MCF 10A (cell line): Measurements from ENCODE around the gene NKX2-8. TPM values are rescaled to one million over a fixed set of nuclear protein-coding genes. Genes with fewer than 3 reads are reported as not detected.

Source experiments
- BruUV-seq: library from RNA; stranded (reverse); fragments of 400-500 nt; replicated peaks from 2 replicates; lab custom pipeline; 2021; lab: Mats Ljungman, UMichigan
- CTCF ChIA-PET: fragments of 300-600 bp; sonication (Branson Sonifier 250); formaldehyde crosslinking; extraction: SDS; loops from one replicate; lab custom pipeline; 2021; ENCODE audit warnings: antibody characterized with exemption, inconsistent platforms; lab: Yijun Ruan, JAX
- POLR2A ChIA-PET: fragments of 300-600, 350-650 bp; sonication (Branson Sonifier 250); formaldehyde crosslinking; extraction: SDS; loops from one replicate; lab custom pipeline; 2020; ENCODE audit warnings: antibody characterized with exemption, inconsistent platforms; lab: Yijun Ruan, JAX
- DNase-seq: peaks from one replicate; pipeline ENCODE4 v3.0.0-alpha.2; 2018; ENCODE audit not compliant: unreplicated experiment
- H3K27ac Mint-ChIP-seq: one replicate; pipeline ENCODE4 v1.8.0; 2022; ENCODE audit warnings: mild to moderate bottlenecking, low read depth, mixed read lengths; ENCODE audit not compliant: unreplicated experiment
- H3K27me3 Mint-ChIP-seq: one replicate; pipeline ENCODE4 v1.8.0; 2022; ENCODE audit warnings: mixed read lengths; ENCODE audit not compliant: insufficient read depth, unreplicated experiment
- H3K36me3 Mint-ChIP-seq: one replicate; pipeline ENCODE4 v1.8.0; 2022; ENCODE audit warnings: mild to moderate bottlenecking, moderate library complexity, mixed read lengths; ENCODE audit not compliant: insufficient read depth, unreplicated experiment
- H3K4me1 Mint-ChIP-seq: one replicate; pipeline ENCODE4 v1.8.0; 2022; ENCODE audit warnings: mixed read lengths; ENCODE audit not compliant: insufficient read depth, unreplicated experiment
- H3K4me3 Mint-ChIP-seq: one replicate; pipeline ENCODE4 v1.8.0; 2022; ENCODE audit warnings: mild to moderate bottlenecking, moderate library complexity, mixed read lengths; ENCODE audit not compliant: unreplicated experiment
- H3K9me3 Mint-ChIP-seq: one replicate; pipeline ENCODE4 v1.8.0; 2022; ENCODE audit warnings: mixed read lengths; ENCODE audit not compliant: unreplicated experiment
- CTCF ChIP-seq: fragments of 200-600 bp; IDR thresholded peaks from one replicate; pipeline ENCODE4 v1.8.0; 2022; ENCODE audit warnings: antibody characterized with exemption, mild to moderate bottlenecking; ENCODE audit not compliant: unreplicated experiment
- intact Hi-C: fragments of 100-400 bp; cut with micrococcal nuclease; formaldehyde crosslinking; loops from 2 replicates; pipeline ENCODE4 v1.14.1; 2022
- total RNA-seq: library from RNA; stranded (reverse); gene quantifications from 2 replicates; pipeline ENCODE4 v1.2.3, GENCODE V29; 2022

The NKX2-8 gene
- total RNA-seq, 1 experiment from 2014 or later, result 4.8 TPM

DNA sequence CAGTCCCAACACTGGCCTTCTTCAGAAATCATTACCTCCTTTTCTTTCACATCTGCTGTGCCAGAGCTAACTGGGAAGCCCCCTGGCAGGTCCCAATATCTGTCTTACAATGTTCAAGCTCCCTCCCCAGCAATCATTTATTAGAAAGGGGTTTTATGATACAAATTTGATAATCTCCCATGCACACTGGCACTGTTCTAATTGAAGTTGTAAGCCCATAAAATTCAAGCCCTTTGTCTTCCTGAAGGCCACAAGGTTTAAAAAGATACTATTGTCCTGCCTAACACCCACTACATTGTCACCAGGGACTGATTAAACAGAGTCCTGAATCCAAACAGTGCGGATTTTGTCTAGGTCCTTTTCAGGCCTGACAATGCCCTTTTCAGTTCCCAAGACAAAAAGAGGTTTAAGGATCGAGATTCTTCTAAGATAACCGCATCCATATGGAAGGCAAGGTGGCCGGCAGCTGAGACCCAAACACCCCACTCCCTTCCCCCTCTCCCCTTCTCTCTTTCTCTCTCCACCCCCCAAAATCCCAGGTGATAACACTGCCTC lies 3.3 kb downstream of the NKX2-8 start:
- POLR2A ChIA-PET, result interaction anchor here (1.1 kb wide), 1 partner anchor 33 kb away, joined by 3 read pairs; no protein-coding TSS in a partner anchor
- no peak for TF ChIP-seq CTCF
- BruUV-seq, result no TSS peak
- Mint-ChIP-seq H3K36me3 (no peaks in the 10 kb centered on the region), H3K4me3 (no peak overlapping the region), H3K27ac (no peak overlapping the region), H3K9me3 (no peaks in the 10 kb centered on the region), H3K4me1 (no peaks in the 10 kb centered on the region), H3K27me3 (no peaks in the 10 kb centered on the region)
- CTCF ChIA-PET, result interaction anchor here (0.5 to 2.8 kb wide), 6 partner anchors 20 to 701 kb away, joined by 3 to 16 read pairs (median 4); no protein-coding TSS in a partner anchor
- no peak for DNase-seq
- intact Hi-C loops, result no loop called here

- H3K9me3 Mint-ChIP-seq, result no peaks in the 10 kb centered on the region
- ChIA-PET POLR2A (no interaction called here), CTCF (no interaction called here)
- TF ChIP-seq CTCF, result no peak
- no TSS peak for BruUV-seq
- peak; percentile 24 for DNase-seq
- intact Hi-C loops, result loop anchor here (1.0 kb wide), 1 partner anchor 11 kb away; no protein-coding TSS in a partner anchor
- no peak overlapping the region for H3K4me3 Mint-ChIP-seq
- H3K27ac Mint-ChIP-seq, result no peak overlapping the region
- no peaks in the 10 kb centered on the region for H3K36me3 Mint-ChIP-seq
- peaks cover 7% of the 10 kb centered on the region for H3K4me1 Mint-ChIP-seq
- no peaks in the 10 kb centered on the region for H3K27me3 Mint-ChIP-seq
Observed at GRCh38 chr14:36570065-36570464, 12.3 kb downstream of the NKX2-8 start.

GRCh38 chr14:36556811-36557433 lies 25.5 kb downstream of the NKX2-8 start:
- H3K27ac Mint-ChIP-seq, result no peak overlapping the region
- no peaks in the 10 kb centered on the region for H3K36me3 Mint-ChIP-seq
- H3K27me3 Mint-ChIP-seq, result peaks cover 12% of the 10 kb centered on the region
- no peaks in the 10 kb centered on the region for H3K9me3 Mint-ChIP-seq
- peak; percentile 69 for TF ChIP-seq CTCF
- ChIA-PET CTCF (interaction anchor here (0.6 to 7.5 kb wide), 29 partner anchors 10 to 1993 kb away, joined by 3 to 157 read pairs (median 4); no protein-coding TSS in a partner anchor), POLR2A (no interaction called here)
- peak; percentile 47 for DNase-seq
- H3K4me3 Mint-ChIP-seq, result no peak overlapping the region
- no TSS peak for BruUV-seq
- H3K4me1 Mint-ChIP-seq, result peaks cover 5% of the 10 kb centered on the region
- intact Hi-C loops, result loop anchor here (1.0 to 5.0 kb wide), 5 partner anchors 350 to 674 kb away; no protein-coding TSS in a partner anchor

GRCh38 chr14:36555998-36556743 lies 26.2 kb downstream of the NKX2-8 start:
- no peak for DNase-seq
- no peaks in the 10 kb centered on the region for H3K9me3 Mint-ChIP-seq
- ChIA-PET POLR2A (no interaction called here), CTCF (interaction anchor here (0.5 to 7.5 kb wide), 37 partner anchors 7 to 1994 kb away, joined by 3 to 157 read pairs (median 4); partner anchors contain the start of genes MBIP and NKX2-8)
- no peak for TF ChIP-seq CTCF
- no peaks in the 10 kb centered on the region for H3K36me3 Mint-ChIP-seq
- H3K4me3 Mint-ChIP-seq, result no peak overlapping the region
- H3K4me1 Mint-ChIP-seq, result peaks cover 5% of the 10 kb centered on the region
- no TSS peak for BruUV-seq
- peaks cover 4% of the 10 kb centered on the region for H3K27me3 Mint-ChIP-seq
- no peak overlapping the region for H3K27ac Mint-ChIP-seq
- intact Hi-C loops, result loop anchor here (1.0 to 5.0 kb wide), 4 partner anchors 349 to 673 kb away; no protein-coding TSS in a partner anchor
